ENCODE data around the gene GADD45B.

- no peak for TF ChIP-seq CTCF (IDR thresholded peaks at IDR 0.05)
- TF ChIP-seq POLR2A (IDR thresholded peaks at IDR 0.05): no peak
Measured at GRCh38 chr19:2453431-2454025, 22.4 kb upstream of the GADD45B start.
